Prostate gland (tissue), 2 donors: ENCODE data around the gene TRAPPC12.

ENCODE experiments used
- POLR2A ChIP-seq: fragments of 450-650 bp; IDR thresholded peaks from one replicate; pipeline ENCODE4 v1.6.1; 2016; ENCODE audit warnings: antibody characterized with exemption, mild to moderate bottlenecking
- TF ChIP-seq, protein P1 (sequence below), 4 experiments: fragments of 200-600 bp in 2 of 4; fragments of 450-650 bp in 2 of 4; sonication (generic) in 2 of 4; IDR thresholded peaks; 1 replicate in 3 of 4; 2 replicates in 1 of 4; pipeline ENCODE4 v1.5.1; 2016 to 2019; ENCODE audit warnings: antibody characterized with exemption in 4 of 4, mild to moderate bottlenecking in 2 of 4, moderate library complexity in 2 of 4

DNA sequence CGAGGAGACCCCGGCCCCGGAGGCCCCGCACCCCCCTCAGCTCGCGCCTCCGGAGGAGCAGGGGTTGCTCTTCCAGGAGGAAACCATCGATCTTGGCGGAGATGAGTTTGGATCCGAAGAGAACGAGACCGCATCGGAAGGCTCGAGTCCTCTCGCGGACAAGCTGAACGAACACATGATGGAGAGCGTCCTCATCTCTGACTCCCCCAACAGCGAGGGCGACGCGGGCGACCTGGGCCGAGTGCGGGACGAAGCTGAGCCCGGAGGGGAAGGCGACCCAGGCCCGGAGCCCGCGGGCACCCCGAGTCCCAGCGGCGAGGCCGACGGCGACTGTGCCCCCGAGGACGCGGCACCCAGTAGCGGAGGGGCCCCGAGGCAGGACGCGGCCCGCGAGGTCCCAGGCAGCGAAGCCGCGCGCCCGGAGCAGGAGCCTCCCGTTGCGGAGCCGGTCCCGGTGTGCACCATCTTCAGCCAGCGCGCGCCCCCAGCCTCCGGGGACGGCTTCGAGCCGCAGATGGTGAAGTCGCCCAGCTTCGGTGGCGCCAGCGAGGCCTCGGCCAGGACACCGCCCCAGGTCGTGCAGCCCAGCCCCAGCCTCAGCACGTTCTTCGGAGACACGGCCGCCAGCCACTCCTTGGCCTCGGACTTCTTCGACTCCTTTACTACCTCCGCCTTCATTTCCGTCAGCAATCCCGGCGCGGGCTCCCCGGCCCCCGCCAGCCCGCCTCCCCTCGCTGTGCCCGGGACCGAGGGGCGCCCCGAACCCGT lies 8.3 kb downstream of the TRAPPC12 start:
- TF ChIP-seq, protein P1, sequence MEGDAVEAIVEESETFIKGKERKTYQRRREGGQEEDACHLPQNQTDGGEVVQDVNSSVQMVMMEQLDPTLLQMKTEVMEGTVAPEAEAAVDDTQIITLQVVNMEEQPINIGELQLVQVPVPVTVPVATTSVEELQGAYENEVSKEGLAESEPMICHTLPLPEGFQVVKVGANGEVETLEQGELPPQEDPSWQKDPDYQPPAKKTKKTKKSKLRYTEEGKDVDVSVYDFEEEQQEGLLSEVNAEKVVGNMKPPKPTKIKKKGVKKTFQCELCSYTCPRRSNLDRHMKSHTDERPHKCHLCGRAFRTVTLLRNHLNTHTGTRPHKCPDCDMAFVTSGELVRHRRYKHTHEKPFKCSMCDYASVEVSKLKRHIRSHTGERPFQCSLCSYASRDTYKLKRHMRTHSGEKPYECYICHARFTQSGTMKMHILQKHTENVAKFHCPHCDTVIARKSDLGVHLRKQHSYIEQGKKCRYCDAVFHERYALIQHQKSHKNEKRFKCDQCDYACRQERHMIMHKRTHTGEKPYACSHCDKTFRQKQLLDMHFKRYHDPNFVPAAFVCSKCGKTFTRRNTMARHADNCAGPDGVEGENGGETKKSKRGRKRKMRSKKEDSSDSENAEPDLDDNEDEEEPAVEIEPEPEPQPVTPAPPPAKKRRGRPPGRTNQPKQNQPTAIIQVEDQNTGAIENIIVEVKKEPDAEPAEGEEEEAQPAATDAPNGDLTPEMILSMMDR (IDR thresholded peaks at IDR 0.05), result no peak
- TF ChIP-seq POLR2A, result no peak
